PC-3 (cell line): ENCODE measurements around the gene SPOCD1. TPM values are rescaled to one million over a fixed set of nuclear protein-coding genes. Genes with fewer than 3 reads are reported as not detected.

Source experiments
- ATAC-seq: fragments of 200-7000 bp; cut with Tn5 transposase; 2 replicates; pipeline ENCODE4 v1.9.1; 2020; ENCODE audit warnings: mild to moderate bottlenecking, moderate library complexity
- BruUV-seq: library from RNA; stranded (reverse); fragments of 400-500 nt; replicated peaks from 2 replicates; lab custom pipeline; 2021; lab: Mats Ljungman, UMichigan
- CTCF ChIA-PET: fragments of 300-600 bp; sonication (Branson Sonifier 250); formaldehyde crosslinking; loops from one replicate; lab custom pipeline; 2022; ENCODE audit warnings: antibody characterized with exemption; lab: Charles Lee
- POLR2A ChIA-PET: fragments of 300-600 bp; sonication (Branson Sonifier 250); formaldehyde crosslinking; loops from one replicate; lab custom pipeline; 2022; ENCODE audit warnings: antibody characterized with exemption; ENCODE audit not compliant: unreplicated experiment; lab: Charles Lee
- DNase-seq: peaks from one replicate; pipeline ENCODE4 v3.0.0-alpha.2; 2015
- H2AFZ ChIP-seq: fragments of 300-600 bp; sonication (generic); 2 replicates; pipeline ENCODE4 v1.6.0; 2016; ENCODE audit warnings: antibody characterized with exemption, low read length
- H3F3A ChIP-seq: fragments of 300-600 bp; sonication (generic); one replicate; pipeline ENCODE4 v1.6.0; 2017; ENCODE audit warnings: antibody characterized with exemption, low read length, control low read depth, mild to moderate bottlenecking; ENCODE audit not compliant: unreplicated experiment
- H3K27ac ChIP-seq: fragments of 300-600 bp; sonication (generic); 2 replicates; pipeline ENCODE4 v1.5.1; 2016; ENCODE audit warnings: mild to moderate bottlenecking, low read length
- H3K27me3 ChIP-seq: fragments of 300-600 bp; sonication (generic); 2 replicates; pipeline ENCODE4 v1.6.1; 2016; ENCODE audit warnings: low read length, mixed read lengths
- H3K36me3 ChIP-seq: fragments of 300-600 bp; sonication (generic); 2 replicates; pipeline ENCODE4 v1.6.1; 2016; ENCODE audit warnings: low read depth, mixed run types, low read length, mixed read lengths
- H3K4me1 ChIP-seq: fragments of 300-600 bp; sonication (generic); 2 replicates; pipeline ENCODE4 v1.5.1; 2016; ENCODE audit warnings: low read length; ENCODE audit not compliant: insufficient read depth
- H3K4me2 ChIP-seq: fragments of 300-600 bp; sonication (generic); 2 replicates; pipeline ENCODE4 v1.6.0; 2016; ENCODE audit warnings: low read length
- H3K4me3 ChIP-seq: fragments of 300-600 bp; sonication (generic); 2 replicates; pipeline ENCODE4 v1.5.1; 2016; ENCODE audit warnings: mild to moderate bottlenecking, low read length, mixed read lengths
- H3K79me2 ChIP-seq: fragments of 300-600 bp; sonication (generic); 2 replicates; pipeline ENCODE4 v1.6.1; 2017; ENCODE audit warnings: low read length, mixed read lengths
- H3K9ac ChIP-seq: fragments of 300-600 bp; sonication (generic); 2 replicates; pipeline ENCODE4 v1.6.0; 2016; ENCODE audit warnings: mild to moderate bottlenecking, low read length
- H3K9me2 ChIP-seq: fragments of 300-600 bp; sonication (generic); replicated peaks from 2 replicates; pipeline ENCODE4 v1.6.1; 2016; ENCODE audit warnings: mixed run types, low read length, mixed read lengths
- H3K9me3 ChIP-seq: fragments of 300-600 bp; sonication (generic); 2 replicates; pipeline ENCODE4 v1.6.1; 2016; ENCODE audit warnings: low read length, mixed read lengths
- H4K20me1 ChIP-seq: fragments of 300-600 bp; sonication (generic); 2 replicates; pipeline ENCODE4 v1.6.1; 2016; ENCODE audit warnings: low read length, mixed read lengths
- CTCF ChIP-seq: fragments of 300-600 bp; sonication (generic); conservative IDR thresholded peaks from 2 replicates; pipeline ENCODE4 v1.5.1; 2017; ENCODE audit warnings: antibody characterized with exemption, low read depth, mild to moderate bottlenecking, low read length
- EZH2 ChIP-seq: fragments of 300-600 bp; sonication (generic); IDR thresholded peaks from one replicate; pipeline ENCODE4 v1.6.1; 2017; ENCODE audit warnings: antibody characterized with exemption, mild to moderate bottlenecking, low read length; ENCODE audit not compliant: unreplicated experiment
- EZH2phosphoT487 ChIP-seq: fragments of 300-600 bp; sonication (generic); IDR thresholded peaks from 2 replicates; pipeline ENCODE4 v1.6.1; 2018; ENCODE audit warnings: mild to moderate bottlenecking, antibody characterized with exemption, low read length, borderline replicate concordance
- intact Hi-C: fragments of 100-400 bp; cut with micrococcal nuclease; formaldehyde crosslinking; loops from 2 replicates; pipeline ENCODE4 v1.9.0; 2023
- total RNA-seq: library from RNA; depleted of rRNA; stranded (reverse); fragments of >200 nt; gene quantifications from 2 replicates; pipeline ENCODE4 v1.2.3, GENCODE V29; 2014

SPOCD1 gene
- total RNA-seq, 1 experiment from 2014 or later: 5.4 TPM

DNA sequence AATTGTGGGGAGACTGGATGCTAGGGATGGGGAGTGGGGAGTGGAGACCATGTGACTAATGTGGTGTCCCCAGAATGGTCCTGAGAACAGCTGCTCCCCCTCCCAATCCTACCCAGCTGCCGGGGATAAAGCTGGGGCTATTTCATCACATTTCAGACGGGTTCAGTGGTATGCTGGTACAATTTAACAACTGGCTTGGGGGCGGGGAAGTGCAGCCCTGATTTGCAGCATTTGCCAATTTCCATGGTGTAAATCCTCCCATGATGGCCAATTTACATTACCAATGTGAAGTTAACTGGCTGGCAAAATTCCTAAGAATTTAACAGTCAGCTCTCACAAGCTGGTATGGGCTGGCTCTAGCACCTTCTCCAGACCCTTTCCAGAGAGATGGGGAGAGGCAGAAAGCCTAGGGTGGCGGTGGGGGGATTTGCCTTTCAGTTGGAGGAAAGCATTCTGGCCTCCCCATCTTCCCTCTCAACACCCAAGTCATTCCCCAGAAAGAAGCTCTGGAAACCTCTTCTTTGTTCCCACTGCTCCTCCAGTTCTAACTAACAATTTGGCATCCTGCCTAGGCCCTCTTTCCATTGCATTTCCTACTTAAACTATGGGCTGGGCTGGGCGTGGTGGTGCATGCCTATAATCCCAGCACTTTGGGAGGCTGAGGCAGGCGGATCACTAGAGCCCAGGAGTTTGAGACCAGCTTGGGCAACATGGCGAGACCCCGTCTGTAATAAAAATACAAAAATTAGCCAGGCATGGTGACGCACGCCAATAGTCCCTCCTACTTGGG lies 40.4 kb downstream of the SPOCD1 start:
- TF ChIP-seq CTCF: no peak
- no peak for TF ChIP-seq EZH2phosphoT487
- TF ChIP-seq EZH2: no peak
- Histone ChIP-seq H3K9ac (no peak overlapping the region), H3K27ac (no peak overlapping the region), H3K9me3 (no peaks in the 10 kb centered on the region), H3K4me2 (no peak overlapping the region), H2AFZ (no peak overlapping the region), H3K36me3 (no peaks in the 10 kb centered on the region), H4K20me1 (no peaks in the 10 kb centered on the region), H3K9me2 (no peaks in the 10 kb centered on the region), H3K27me3 (no peaks in the 10 kb centered on the region), H3K4me1 (no peaks in the 10 kb centered on the region), H3K79me2 (no peaks in the 10 kb centered on the region), H3K4me3 (no peak overlapping the region), H3F3A (no peaks in the 10 kb centered on the region)
- no TSS peak for BruUV-seq
- no peak for DNase-seq
- POLR2A ChIA-PET: no interaction called here
- ATAC-seq: no peak
- CTCF ChIA-PET: no interaction called here
- intact Hi-C loops: no loop called here

DNA sequence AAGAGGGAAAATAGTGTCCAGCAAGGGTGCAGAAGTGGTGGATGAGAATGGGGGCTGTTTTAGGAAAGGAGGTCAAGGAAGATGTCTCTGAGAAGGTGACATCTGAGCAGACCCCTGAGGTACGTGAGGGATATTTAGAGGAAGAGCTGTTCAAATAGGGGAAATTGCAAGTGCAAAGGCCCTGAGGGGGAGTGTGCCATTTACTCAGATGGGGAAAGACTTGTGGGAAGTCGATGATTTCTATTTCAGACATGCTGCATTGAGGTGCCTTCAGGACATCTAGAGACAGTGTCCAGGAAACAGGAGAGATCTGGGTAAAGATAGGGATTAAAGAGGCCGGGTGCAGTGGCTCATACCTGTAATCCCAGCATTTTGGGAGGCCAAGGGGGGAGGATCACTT lies 41.3 kb downstream of the SPOCD1 start:
- POLR2A ChIA-PET: no interaction called here
- ATAC-seq: no peak
- intact Hi-C loops: no loop called here
- Histone ChIP-seq H3K79me2 (no peaks in the 10 kb centered on the region), H3K4me1 (no peaks in the 10 kb centered on the region), H3K36me3 (no peaks in the 10 kb centered on the region), H4K20me1 (no peaks in the 10 kb centered on the region), H3K27me3 (no peaks in the 10 kb centered on the region), H2AFZ (no peak overlapping the region), H3K4me2 (no peak overlapping the region), H3K4me3 (no peak overlapping the region), H3K27ac (no peak overlapping the region), H3F3A (no peaks in the 10 kb centered on the region), H3K9me3 (no peaks in the 10 kb centered on the region), H3K9ac (no peak overlapping the region), H3K9me2 (no peaks in the 10 kb centered on the region)
- no peak for DNase-seq
- BruUV-seq: no TSS peak
- CTCF ChIA-PET: no interaction called here
- TF ChIP-seq CTCF (no peak), EZH2phosphoT487 (no peak), EZH2 (no peak)

DNA sequence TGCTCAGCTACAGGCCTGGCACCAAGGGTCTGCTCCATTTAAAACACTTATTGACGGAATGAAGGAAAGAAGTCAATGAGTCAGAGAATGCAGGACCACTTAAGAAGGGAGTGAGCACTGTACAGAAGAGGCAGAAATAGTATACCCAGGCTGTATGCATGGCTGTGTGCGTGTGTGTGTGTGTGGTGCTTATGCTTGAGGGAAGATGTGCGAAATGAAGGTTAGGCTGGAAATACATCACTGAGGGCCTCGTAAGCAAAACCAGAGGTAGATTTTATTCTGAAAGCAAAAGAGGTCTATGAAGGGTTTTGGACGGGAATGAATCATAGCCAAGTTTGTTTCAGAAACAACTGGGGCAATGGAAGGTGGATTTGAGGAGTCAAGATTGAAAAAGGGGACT lies 42.0 kb downstream of the SPOCD1 start:
- H3K27ac ChIP-seq: no peak overlapping the region
- POLR2A ChIA-PET: no interaction called here
- H3K4me3 ChIP-seq: no peak overlapping the region
- H3K4me1 ChIP-seq: no peaks in the 10 kb centered on the region
- H3K4me2 ChIP-seq: no peak overlapping the region
- H3K9me3 ChIP-seq: no peaks in the 10 kb centered on the region
- TF ChIP-seq EZH2phosphoT487 (no peak), EZH2 (no peak), CTCF (no peak)
- DNase-seq (no peak), ATAC-seq (no peak)
- no TSS peak for BruUV-seq
- no peaks in the 10 kb centered on the region for H3F3A ChIP-seq
- H3K27me3 ChIP-seq: no peaks in the 10 kb centered on the region
- no peaks in the 10 kb centered on the region for H4K20me1 ChIP-seq
- H3K9ac ChIP-seq: no peak overlapping the region
- H3K36me3 ChIP-seq: no peaks in the 10 kb centered on the region
- intact Hi-C loops: no loop called here
- no peaks in the 10 kb centered on the region for H3K79me2 ChIP-seq
- H3K9me2 ChIP-seq: no peaks in the 10 kb centered on the region
- CTCF ChIA-PET: no interaction called here
- no peak overlapping the region for H2AFZ ChIP-seq
